Measurements from ENCODE around the gene CPNE7.
"Not testable (repeated sequence)": the region's sequence is repeated elsewhere in the genome, so short reads cannot be mapped to it uniquely, and the experiment has no call there.

CPNE7 gene

DNA sequence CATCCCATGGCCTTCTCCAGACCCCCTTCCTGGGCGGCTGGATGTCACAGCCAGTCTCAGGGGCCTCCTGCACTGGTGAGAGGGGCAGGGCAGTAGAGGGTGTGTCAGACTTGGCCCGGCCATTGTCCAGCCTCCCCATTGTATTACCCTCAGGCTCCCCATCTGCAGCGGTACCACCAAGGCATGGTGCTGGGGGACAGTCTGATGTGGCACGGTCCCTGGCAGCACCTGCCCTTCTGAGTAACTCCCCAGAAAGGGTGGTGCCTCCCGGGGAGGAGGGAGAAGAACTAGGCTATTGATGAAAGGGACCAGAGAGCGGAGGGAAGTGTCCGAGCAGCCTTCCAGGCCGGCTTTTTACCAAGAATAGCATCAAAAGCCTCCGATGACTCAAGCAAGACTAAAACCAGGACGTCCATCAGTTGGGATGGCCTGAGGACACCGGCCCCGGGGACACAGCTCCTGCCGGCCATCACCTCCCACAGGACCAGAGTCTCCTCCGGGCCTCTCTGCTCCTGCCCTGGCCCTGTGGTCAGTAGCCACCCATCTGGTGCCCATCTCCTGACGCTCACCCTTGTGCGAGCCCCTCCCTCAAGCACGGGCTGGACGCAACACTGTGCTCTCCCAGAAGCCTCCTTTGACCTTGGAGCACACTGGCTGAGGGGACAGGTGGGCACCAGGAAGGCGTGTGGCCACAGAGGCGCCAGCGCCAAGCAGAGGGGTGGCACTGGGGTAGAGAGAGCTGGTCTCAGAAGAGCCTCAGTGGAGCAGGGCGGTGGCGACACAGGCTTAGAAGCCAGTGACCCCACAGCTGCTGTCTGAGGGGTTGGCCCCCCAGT is 5.8 kb upstream of the CPNE7 start:
- DNase-seq, result no peak

DNA sequence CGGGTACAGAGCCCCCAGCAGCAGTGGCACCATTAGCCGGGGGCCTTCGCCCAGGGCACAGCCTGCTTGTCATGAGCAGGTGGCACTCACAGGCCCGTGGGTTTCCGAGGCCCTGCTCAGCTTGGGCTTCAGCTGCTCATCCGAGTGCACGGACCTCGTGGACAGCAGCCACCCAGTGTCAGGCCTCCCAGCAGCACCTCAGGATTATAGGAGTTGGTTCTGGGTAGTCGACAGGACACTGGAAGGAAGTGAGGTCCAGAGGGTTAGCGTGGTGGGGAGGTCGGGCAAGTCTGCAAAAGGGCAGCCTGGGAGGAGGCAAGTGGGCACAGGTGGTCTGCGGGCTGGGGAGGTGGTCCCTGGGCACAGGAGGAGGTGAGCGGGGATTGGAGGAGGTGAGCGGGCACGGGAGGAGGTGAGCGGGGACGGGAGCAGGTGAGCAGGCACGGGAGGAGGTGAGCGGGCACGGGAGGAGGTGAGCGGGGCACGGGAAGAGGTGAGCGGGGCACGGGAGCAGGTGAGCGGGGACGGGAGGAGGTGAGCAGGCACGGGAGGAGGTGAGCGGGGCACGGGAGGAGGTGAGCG is 5.1 kb upstream of the CPNE7 start:
- DNase-seq, result no peak

DNA sequence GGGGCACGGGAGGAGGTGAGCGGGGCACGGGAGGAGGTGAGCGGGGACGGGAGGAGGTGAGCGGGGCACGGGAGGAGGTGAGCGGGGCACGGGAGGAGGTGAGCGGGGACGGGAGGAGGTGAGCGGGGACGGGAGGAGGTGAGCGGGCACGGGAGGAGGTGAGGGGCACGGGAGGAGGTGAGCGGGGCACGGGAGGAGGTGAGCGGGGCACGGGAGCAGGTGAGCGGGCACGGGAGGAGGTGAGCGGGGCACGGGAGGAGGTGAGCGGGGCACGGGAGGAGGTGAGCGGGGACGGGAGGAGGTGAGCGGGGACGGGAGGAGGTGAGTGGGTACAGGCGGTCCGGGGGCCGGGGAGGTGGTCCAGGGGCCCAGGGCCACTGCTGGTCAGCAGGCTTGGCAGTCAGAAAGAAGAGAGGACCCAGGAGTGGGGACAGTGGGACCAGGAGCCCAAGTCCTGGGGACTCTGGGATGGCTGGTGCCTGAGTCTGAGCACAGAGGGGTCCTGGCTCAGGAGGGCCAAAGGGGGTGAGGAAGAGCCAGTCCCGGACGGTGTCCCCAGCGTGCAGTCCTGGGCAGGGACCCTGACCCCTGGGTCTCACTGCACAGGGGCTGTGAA is 4.5 kb upstream of the CPNE7 start:
- not testable (repeated sequence) for DNase-seq

DNA sequence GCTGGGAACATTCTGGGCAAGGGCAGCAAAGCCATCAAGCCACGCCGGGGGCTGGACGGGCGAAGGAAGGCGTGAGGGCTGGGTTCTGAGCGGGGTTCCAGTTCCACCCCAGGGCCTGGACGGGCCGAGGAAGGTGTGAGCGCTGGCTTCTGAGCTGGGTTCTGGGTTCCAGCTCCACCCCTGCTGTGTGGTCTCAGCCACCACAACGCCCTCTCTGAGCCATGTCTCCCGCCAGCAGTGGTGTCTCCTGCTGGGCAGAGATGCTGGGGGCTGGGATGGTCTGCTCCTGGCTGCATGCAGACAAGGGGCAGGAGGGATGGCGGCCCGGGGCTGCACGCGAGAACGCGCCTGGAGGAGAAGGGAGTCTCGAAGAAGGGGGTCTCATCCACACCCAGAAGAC is 3.9 kb upstream of the CPNE7 start:
- no peak for DNase-seq

DNA sequence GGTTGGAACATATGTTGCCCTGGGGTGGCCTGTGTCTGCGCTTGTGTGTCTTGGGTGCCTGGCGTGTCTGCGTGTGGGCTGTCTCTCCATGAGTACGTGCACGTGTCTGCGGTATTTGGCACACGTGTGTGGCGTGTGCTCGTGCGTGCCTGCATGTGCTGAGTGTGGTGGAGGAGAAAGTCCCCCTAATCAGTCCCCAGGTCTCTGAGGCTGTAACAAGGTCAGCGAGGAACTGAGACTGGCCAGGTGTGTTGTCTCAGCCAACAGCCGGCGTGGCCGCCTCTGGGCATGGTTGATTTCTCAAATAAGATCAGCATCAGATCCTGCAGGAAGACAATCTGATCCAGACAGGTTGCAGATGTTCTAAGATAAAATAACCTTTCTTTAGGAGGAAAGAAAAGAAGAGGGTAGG is 3.5 kb upstream of the CPNE7 start:
- no peak for DNase-seq

DNA sequence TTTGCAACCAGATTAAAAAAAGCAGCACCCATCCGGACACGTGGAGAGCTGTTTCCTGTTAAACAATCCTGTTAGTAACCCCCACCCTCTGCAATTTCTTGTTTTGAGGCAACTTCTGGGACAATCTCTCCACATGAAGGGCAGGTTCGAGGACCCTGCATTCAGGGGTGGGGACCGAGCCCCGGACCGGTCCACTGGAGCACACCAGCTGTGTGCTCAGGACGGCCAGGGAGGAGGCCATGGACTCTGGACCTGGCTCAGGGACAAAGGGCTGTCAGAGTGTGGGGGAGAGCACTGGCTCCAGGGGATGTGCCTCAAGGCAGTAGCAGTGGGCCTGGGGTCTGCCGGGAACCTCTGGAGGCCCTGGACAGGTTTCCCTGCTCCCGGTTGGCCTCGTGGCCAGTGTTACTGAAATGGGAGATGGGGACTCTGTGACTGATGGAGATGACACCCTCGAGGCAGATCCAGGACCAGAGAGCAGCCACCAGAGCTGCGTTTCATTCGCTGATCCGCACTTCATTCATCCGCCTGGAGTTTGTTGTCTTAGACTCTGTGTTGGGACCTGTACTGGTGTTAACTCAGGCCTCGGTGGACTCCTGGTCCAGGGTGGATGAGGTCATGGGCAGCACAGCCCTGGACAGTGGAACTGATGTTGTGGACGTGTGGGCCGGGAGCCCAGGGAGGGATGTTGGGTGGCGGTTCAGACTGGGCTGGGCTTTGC is 2.9 kb upstream of the CPNE7 start:
- no peak for DNase-seq

DNA sequence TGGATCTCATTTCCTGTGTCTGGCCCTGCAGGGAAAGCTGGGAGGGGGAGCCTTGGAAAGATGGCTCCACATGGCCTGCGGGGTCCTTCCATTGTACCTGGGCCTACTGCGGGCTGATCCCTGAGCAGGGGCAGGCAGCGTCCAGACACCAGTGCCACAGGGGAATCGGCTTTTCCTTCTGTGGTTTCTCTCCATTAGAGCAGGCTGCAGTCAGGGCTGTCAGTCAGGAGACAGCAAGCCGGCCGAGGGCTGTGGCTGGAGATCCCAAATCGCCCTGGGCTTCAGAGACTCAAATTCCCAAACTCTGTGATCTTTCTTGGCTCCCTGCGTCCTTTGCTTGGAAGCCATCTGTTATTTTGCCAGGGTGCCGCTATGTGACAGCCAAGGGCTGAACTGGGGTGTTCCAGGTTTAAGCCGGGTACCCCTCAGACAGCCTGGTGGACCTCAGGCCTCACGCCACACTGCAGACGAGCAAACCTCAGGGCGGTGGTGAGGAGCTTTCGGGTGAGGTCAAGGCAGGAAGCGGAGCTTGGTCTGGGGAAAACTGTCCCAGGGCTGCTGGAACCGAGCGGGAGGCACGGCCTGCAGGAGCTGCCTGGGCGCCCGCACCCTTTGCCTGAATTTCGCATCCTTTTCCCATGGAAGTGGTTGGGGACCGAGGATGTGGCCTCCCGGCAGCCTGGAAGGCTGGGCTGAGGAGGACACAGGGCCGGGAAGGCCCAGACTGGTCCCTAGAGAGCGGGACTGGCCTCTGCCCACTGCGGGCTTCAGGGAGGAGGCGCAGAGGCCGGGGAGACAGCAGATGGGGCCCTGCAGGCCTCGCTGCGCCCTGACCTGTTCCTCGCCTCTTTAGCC is 1.5 kb upstream of the CPNE7 start:
- DNase-seq, result no peak

DNA sequence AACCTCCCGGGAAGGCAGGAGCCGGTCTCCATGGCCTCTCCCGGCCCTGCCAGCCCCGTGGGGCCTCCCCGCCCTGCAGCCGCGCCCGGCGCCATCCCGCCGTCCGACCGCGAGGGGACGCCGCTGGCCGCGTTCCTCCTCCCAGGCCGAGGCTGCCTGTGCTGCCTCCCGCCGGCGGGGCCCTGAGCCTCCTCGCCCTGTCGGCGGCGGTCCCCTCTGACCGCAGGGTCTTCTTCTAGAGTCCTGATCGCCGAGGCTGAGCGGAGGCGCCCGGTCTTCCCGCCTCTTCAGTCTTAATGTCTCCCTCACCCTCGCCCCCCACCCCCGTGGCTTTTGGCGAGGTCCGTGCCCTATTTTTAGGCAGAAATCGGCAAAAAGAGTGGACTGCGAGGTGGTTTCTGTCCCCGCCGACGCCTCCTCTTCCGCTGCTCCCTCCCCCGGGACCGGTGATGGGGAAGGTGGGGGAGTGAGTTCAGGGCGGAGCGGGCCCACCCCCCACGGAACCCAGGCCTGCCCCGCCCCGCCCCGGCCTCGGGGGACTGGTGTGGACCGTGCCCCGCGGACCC is 794 bp upstream of the CPNE7 start:
- peak; percentile 49 to 51 for DNase-seq

DNA sequence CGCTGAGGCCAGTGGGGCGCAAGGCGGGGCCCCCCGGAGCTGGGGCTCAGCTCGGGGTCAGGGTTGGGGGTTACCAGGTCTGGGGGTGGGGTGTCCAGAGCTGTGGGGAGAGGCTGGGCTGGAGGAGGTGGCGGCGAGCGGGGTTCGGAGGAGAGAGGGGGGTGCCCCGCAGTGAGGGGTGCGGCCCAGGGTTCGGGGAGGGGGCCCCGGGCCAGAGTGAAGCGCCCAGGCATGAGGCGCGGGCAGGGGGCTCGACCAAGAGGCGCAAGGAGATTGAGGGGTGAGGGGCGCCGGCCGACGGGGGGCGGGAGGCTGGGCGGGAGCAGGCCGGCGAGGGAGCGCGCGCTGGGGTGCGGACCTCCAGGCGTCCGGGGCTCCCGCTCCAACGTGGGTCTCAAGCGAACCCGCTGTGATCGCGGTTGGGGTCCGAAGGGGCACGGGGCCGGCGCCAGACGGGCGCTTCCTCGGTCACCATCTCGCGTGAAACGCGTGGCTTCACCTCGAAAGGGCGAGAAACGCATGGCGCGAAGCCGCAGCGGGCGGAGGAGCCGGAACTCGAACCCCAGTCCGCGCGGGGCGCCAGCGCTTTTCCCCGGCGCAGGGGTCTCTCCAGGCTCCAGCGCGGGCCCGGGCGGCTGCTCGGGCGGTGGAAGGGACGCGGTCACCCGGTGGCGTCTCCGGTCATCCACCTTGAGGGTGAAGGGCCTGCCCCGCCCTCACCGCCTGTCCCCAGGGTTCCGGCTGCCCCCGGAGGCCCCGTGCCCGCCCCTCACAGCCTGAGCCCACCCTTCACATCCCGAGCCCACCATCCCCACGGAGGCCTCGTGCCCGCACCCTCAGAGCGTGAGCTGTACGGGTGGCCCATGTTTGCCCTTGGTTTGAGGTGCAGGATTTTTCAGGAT is 846 bp downstream of the CPNE7 start:
- DNase-seq, result no peak

DNA sequence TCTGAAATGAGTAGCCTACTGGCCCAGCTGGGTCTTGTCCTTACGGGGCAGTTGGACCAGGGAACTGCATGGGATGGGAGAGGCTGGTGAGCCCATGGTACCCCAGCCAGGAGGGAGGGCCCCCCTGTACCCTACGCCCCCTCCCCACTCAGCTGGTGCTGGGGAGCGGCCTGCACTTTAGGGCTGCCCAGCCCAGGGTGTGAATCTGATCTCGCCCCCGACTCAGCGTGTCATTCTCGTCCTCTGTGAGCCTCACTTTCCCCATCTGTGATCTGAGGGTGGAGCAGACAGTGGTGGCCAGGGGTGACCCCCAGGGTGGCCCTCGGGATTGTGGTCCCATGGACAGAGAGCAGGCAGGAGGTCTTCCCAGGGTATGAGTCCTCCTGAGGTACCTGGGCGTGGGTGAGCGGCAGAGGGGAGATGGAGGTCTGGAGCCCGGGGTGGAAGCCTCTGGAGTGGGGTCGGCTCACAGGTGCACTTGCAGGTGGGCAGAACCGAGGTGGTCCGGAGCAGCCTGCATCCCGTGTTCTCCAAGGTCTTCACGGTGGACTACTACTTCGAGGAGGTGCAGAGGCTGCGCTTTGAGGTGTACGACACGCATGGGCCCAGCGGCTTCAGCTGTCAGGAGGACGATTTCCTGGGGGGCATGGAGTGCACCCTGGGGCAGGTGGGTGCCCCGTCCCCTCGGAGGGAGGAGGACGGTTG is 1.6 kb downstream of the CPNE7 start:
- DNase-seq, result no peak

DNA sequence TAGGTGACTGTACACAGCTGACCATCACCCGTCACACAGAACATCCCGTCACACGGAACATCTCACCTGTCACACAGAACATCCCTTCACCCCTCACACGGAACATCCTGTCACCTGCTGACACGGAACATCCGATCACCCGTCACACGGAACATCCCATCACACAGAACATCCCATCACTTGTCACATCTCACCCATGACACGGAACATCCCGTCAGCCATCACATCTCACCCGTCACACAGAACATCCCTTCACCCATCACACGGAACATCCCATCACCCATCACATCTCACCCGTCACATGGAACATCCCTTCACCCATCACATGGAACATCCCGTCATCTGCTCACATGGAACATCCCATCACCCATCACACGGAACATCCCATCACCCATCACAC is 3.8 kb downstream of the CPNE7 start:
- DNase-seq, result no peak

DNA sequence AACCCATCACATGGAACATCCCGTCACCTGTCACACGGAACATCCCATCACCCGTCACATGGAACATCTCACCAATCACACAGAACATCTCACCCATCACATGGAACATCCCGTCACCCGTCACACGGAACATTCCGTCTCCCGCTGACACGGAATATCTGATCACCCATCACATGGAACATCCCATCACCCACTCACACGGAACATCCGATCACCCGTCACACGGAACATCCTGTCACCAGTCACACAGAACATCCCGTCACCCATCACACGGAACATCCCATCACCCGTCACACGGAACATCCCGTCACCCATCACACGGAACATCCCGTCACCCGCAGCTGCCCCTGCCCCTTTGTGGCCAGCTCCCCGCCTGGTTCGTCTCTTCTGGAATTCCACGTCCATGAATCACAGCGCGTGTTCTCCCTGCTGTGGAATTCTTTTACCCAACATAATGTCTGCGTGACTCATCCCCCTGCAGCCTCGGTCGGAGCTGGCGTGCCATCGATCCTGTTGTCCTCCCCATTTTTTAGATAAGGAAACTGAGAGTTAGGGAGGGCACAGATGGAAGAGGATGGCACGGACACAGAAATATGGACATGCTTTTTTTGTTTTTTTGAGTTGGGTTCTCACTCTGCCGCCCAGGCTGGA is 5.6 kb downstream of the CPNE7 start:
- no peak for DNase-seq

DNA sequence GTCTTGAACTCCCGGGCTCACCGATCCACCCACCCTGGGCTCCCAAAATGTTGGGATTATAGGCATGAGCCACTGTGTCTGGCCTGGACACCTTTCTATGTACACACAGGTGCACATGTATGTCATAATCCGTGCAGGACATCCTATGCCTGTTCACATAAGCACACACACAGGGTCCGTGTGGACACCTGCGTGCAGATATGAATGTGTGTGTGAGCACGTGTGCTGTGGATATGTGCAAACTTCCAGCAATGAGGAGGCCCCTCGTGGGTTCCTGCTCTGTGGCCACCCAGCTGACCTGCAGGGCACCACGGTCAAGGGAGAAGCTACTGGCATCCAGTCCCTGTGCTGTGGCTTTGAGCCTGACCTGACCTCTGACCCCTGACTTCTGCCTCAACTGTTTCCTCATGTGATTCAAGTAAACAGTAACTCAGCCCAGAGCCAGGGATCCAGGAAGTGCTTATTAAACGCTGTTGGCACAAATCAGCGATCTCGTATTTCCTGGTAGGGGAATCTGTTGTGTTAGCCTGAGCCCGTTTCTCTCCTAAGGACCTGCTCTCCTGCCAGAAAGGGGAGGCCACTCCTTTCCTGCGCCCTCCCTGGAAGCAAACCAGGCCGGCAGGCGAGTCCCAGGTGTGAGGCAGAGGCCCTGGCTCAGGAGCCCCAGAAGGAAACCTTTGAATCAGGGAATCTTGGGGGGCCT is 6.5 kb downstream of the CPNE7 start:
- no peak for DNase-seq

DNA sequence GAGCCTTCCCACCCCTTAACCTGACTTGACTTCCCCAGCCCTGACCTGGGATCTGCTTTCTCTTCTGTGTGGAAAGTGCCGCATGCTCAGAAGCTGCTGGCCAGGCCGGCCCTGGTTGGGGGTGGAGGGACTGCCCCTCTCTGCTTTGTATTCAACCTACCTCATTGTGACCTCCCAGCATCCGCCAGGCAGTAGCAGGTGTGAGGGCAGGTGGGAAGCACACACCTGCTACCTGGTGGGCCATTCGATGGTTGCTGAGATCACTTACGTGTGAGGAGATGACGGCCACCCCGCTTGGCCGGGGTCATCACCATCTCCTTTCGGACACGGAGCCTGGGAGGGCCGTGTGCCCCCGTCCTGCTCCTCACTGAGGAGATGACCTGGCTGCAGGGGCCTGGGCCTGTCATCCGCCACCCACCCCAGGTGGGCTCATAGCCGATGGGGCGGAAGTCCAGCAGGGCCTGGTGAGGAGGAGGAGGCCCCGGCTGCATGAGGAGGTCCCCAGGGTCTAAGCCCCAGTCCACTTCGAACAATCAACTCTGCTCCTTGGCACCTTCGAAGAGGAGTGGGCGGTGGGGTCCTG is 7.1 kb downstream of the CPNE7 start:
- DNase-seq, result no peak

DNA sequence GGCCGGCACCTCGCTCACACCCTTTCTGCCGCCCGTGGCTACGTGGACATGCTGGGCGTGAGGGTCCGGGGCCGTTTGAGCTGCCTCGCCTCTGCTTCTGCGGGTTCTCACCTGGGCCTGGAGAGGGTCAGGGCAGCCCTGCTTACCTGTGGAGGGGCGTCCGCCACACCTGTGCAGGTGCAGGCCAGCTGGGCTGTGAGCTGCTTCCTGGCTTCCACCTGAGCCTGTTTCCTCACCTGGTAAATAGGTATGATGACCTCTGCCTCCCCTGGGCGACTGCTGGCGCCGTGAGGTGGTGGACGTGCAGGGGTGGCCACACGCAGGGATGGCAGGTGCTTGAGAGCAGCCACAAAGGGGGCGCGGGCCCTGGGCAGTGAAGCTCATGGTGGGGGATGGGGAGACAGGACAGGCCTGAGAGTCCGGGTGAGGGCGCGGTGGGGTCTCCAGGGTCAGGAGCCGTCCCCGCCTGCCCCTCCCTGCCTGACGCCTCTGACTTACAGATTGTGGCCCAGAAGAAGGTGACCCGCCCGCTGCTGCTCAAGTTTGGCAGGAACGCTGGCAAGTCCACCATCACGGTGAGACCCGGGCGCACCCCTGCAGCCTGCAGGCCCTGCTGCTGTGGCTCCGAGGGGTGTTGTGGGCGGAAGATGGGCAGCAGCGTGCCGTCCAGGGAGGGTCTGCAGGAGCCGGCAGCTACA is 7.8 kb downstream of the CPNE7 start:
- no peak for DNase-seq

DNA sequence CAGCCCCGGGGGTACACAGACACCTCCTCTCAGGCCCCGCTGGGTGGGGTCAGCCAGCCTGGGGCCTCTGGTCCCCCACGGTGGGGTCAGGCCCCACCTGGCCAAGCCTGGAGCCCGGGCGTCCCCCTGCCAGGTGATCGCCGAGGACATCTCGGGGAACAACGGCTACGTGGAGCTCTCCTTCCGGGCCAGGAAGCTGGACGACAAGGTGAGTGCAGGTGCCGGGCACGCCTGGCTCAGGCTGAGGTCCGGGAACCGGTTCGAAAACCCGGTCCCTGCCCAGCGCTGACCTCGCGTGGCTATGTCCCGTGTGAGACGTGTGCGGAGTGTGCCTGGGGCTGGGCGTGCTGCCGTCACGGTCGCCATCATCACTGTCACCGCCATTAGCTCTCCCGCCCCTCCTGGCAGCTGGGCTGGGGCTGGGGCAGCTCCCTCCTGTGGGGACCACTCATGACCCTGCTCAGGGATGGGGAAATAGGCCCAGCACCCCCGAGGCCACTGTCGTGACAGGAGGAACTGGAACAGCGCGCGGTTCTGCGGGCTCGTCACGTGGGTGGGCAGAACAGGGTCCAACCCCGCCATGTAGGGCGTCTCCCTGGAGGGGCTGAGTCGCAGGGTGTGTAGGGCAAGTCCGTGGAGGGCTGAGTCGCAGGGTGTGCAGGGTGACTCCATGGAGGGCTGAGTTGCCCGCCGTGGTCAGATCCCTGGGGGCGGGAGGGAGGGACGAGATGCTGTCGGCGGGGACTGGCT is 8.5 kb downstream of the CPNE7 start:
- no peak for DNase-seq

DNA sequence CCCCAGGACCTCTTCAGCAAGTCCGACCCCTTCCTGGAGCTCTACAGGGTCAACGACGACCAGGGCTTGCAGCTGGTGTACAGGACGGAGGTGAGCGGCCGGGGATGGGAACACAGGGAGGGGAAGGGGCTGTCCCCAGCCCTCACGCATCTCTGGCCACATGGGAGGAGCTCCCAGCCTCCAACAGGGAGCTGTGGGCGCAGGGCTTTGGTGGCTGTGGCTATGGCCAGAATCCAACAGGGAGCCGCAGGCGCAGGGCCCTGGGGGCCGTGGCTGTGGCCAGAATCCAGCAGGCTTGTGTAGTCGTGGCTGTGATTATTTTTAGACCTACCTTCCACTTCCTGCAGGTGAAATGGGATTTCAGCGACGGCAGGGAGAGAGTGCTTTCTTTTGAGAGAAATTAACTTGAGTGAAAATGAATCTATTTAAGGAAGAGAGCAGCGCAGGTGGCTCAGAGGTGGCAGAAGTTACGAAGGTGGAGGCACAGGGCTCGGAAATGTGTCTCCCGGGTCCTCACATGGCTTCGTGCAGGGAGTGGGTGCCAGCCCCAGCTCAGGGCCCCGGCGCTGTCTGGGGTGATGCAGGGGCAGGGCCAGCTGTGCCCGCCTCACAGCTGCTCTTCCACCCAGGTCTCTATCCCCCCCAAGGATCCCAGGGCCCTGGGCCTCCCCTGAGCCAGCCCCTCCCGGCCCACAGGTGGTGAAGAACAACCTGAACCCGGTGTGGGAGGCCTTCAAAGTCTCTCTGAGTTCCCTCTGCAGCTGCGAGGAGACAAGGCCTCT is 9.4 kb downstream of the CPNE7 start:
- no peak for DNase-seq

Data from NCI-H1930 (cell line).